Measurements from ENCODE around the gene RPS6KC1. TPM values are rescaled to one million over a fixed set of nuclear protein-coding genes. Genes with fewer than 3 reads are reported as not detected.

The RPS6KC1 gene
- total RNA-seq, 1 donor, result 35.1 TPM

- H3K27ac ChIP-seq (ENCODE audit: low read depth, low read length), result no peak overlapping the region
- H3K36me3 ChIP-seq (ENCODE audit: insufficient read depth, low read length), result peaks cover 29% of the 10 kb centered on the region
- H3K4me1 ChIP-seq (ENCODE audit: insufficient read depth, low read length), result no peaks in the 10 kb centered on the region
- peak; percentile 22 for DNase-seq (ENCODE audit: insufficient read length, low spot score, missing footprints)
- H4K20me1 ChIP-seq (ENCODE audit: insufficient read depth, low read length), result no peaks in the 10 kb centered on the region
- H3K4me3 ChIP-seq (ENCODE audit: insufficient read depth, low read length), result no peak overlapping the region
- H3K79me2 ChIP-seq (ENCODE audit: insufficient read depth, low read length), result peaks cover 3% of the 10 kb centered on the region
- no peak for TF ChIP-seq CTCF (IDR thresholded peaks at IDR 0.05; ENCODE audit: extremely low read depth, low read depth, low read length)
- H2AFZ ChIP-seq (ENCODE audit: low read length), result no peak overlapping the region
- no peaks in the 10 kb centered on the region for H3K27me3 ChIP-seq (ENCODE audit: insufficient read depth, low read length)
- H3K9me3 ChIP-seq (ENCODE audit: low read depth, low read length), result no peaks in the 10 kb centered on the region
- H3K4me2 ChIP-seq (ENCODE audit: insufficient read depth, low read length), result no peak overlapping the region
Observed at GRCh38 chr1:213083112-213083445, 32.0 kb downstream of the RPS6KC1 start.

GRCh38 chr1:213087911-213088310 lies 36.9 kb downstream of the RPS6KC1 start:
- DNase-seq (ENCODE audit: insufficient read length, low spot score, missing footprints), result no peak
- Histone ChIP-seq H2AFZ (ENCODE audit: low read length) (no peak overlapping the region), H3K4me2 (ENCODE audit: insufficient read depth, low read length) (no peak overlapping the region), H3K27ac (ENCODE audit: low read depth, low read length) (no peak overlapping the region), H3K79me2 (ENCODE audit: insufficient read depth, low read length) (peaks cover 3% of the 10 kb centered on the region), H3K9me3 (ENCODE audit: low read depth, low read length) (no peaks in the 10 kb centered on the region), H3K27me3 (ENCODE audit: insufficient read depth, low read length) (no peaks in the 10 kb centered on the region), H3K36me3 (ENCODE audit: insufficient read depth, low read length) (peaks cover 20% of the 10 kb centered on the region), H3K4me1 (ENCODE audit: insufficient read depth, low read length) (no peaks in the 10 kb centered on the region), H4K20me1 (ENCODE audit: insufficient read depth, low read length) (no peaks in the 10 kb centered on the region), H3K4me3 (ENCODE audit: insufficient read depth, low read length) (no peak overlapping the region)
- no peak for TF ChIP-seq CTCF (IDR thresholded peaks at IDR 0.05; ENCODE audit: extremely low read depth, low read depth, low read length)

GRCh38 chr1:213089924-213090677 lies 39.1 kb downstream of the RPS6KC1 start:
- TF ChIP-seq CTCF (IDR thresholded peaks at IDR 0.05; ENCODE audit: extremely low read depth, low read depth, low read length), result no peak
- Histone ChIP-seq H3K4me2 (ENCODE audit: insufficient read depth, low read length) (no peak overlapping the region), H3K27me3 (ENCODE audit: insufficient read depth, low read length) (no peaks in the 10 kb centered on the region), H3K36me3 (ENCODE audit: insufficient read depth, low read length) (peaks cover 16% of the 10 kb centered on the region), H3K27ac (ENCODE audit: low read depth, low read length) (no peak overlapping the region), H3K4me3 (ENCODE audit: insufficient read depth, low read length) (no peak overlapping the region), H2AFZ (ENCODE audit: low read length) (no peak overlapping the region), H4K20me1 (ENCODE audit: insufficient read depth, low read length) (no peaks in the 10 kb centered on the region), H3K9me3 (ENCODE audit: low read depth, low read length) (no peaks in the 10 kb centered on the region), H3K79me2 (ENCODE audit: insufficient read depth, low read length) (peaks cover 6% of the 10 kb centered on the region), H3K4me1 (ENCODE audit: insufficient read depth, low read length) (no peaks in the 10 kb centered on the region)
- DNase-seq (ENCODE audit: insufficient read length, low spot score, missing footprints), result no peak

- Histone ChIP-seq H3K27ac (ENCODE audit: low read depth, low read length) (no peak overlapping the region), H3K36me3 (ENCODE audit: insufficient read depth, low read length) (peaks cover 3% of the 10 kb centered on the region), H3K27me3 (ENCODE audit: insufficient read depth, low read length) (no peaks in the 10 kb centered on the region), H3K4me1 (ENCODE audit: insufficient read depth, low read length) (no peaks in the 10 kb centered on the region), H3K79me2 (ENCODE audit: insufficient read depth, low read length) (peaks cover 6% of the 10 kb centered on the region), H2AFZ (ENCODE audit: low read length) (no peak overlapping the region), H4K20me1 (ENCODE audit: insufficient read depth, low read length) (no peaks in the 10 kb centered on the region), H3K9me3 (ENCODE audit: low read depth, low read length) (no peaks in the 10 kb centered on the region), H3K4me2 (ENCODE audit: insufficient read depth, low read length) (no peak overlapping the region), H3K4me3 (ENCODE audit: insufficient read depth, low read length) (no peak overlapping the region)
- DNase-seq (ENCODE audit: insufficient read length, low spot score, missing footprints), result no peak
- TF ChIP-seq CTCF (IDR thresholded peaks at IDR 0.05; ENCODE audit: extremely low read depth, low read depth, low read length), result no peak
Observed at GRCh38 chr1:213094446-213094845, 43.4 kb downstream of the RPS6KC1 start.

Measured in osteoblast (primary cell).